Thymus (tissue), 11 donors: ENCODE results near the gene AMD1. TPM values are rescaled to one million over a fixed set of nuclear protein-coding genes. Genes with fewer than 3 reads are reported as not detected.

Source experiments
- DNase-seq, 9 donors: peaks; one replicate each; pipeline ENCODE4 v3.0.0-alpha.2; 2013; ENCODE audit warnings: low spot score in 9 of 9, low read depth in 6 of 9, missing footprints in 1 of 9
- H3K27ac ChIP-seq, 2 donors: one replicate each; pipeline ENCODE4 v1.5.1; 2013; ENCODE audit warnings: control low read depth in 1 of 2, low read depth in 1 of 2, low read length in 1 of 2, mild to moderate bottlenecking in 1 of 2, moderate library complexity in 1 of 2
- H3K27me3 ChIP-seq, 2 donors: one replicate each; pipeline ENCODE4 v1.5.1; 2013; ENCODE audit warnings: low read length in 1 of 2; ENCODE audit not compliant: control insufficient read depth in 2 of 2, insufficient read depth in 1 of 2
- H3K36me3 ChIP-seq, 2 donors: one replicate each; pipeline ENCODE4 v1.5.1; 2013; ENCODE audit warnings: low read length in 1 of 2, mild to moderate bottlenecking in 1 of 2, moderate library complexity in 1 of 2; ENCODE audit not compliant: control insufficient read depth in 2 of 2, insufficient read depth in 2 of 2
- H3K4me1 ChIP-seq, 2 donors: one replicate each; pipeline ENCODE4 v1.5.1; 2013; ENCODE audit warnings: low read length in 2 of 2; ENCODE audit not compliant: control insufficient read depth in 2 of 2, insufficient read depth in 2 of 2
- H3K4me3 ChIP-seq, 2 donors: one replicate each; pipeline ENCODE4 v1.5.1; 2013; ENCODE audit warnings: low read length in 2 of 2, control low read depth in 1 of 2, mild to moderate bottlenecking in 1 of 2
- H3K9me3 ChIP-seq, 2 donors: one replicate each; pipeline ENCODE4 v1.5.1; 2013; ENCODE audit warnings: low read length in 1 of 2, mild to moderate bottlenecking in 1 of 2; ENCODE audit not compliant: control insufficient read depth in 2 of 2, insufficient read depth in 1 of 2
- WGBS: extraction: QIAGEN DNeasy Blood & Tissue Kit; methylation state at CpG from one replicate; pipeline ENCODE4 v1.1.7; 2013; 5-methylcytosine and 5-hydroxymethylcytosine counted together
- polyA plus RNA-seq: library from polyadenylated mRNA; stranded (reverse); fragments of 200-250 nt; gene quantifications from one replicate; pipeline ENCODE4 v1.2.3, GENCODE V29; 2013
- total RNA-seq: library from RNA; stranded (reverse); fragments of 120-200 nt; gene quantifications from one replicate; pipeline ENCODE4 v1.2.4, GENCODE V29; 2013
- donor health status: healthy.

AMD1 gene
- total and polyA plus RNA-seq, 2 donors, result 51.9 to 61.4 TPM

- Histone ChIP-seq H3K27ac (no peak overlapping the region), H3K36me3 (no peaks in the 10 kb centered on the region), H3K9me3 (no peaks in the 10 kb centered on the region), H3K4me1 (no peaks in the 10 kb centered on the region), H3K27me3 (no peaks in the 10 kb centered on the region), H3K4me3 (no peak overlapping the region)
- DNase-seq, result no peak
- 97% methylated on average over 4 of the region's 4 CpGs for WGBS
Measured at GRCh38 chr6:110849781-110850180, 24.8 kb upstream of the AMD1 start.

GRCh38 chr6:110852773-110853172, 21.8 kb upstream of the AMD1 start:
- no peak for DNase-seq
- 96% methylated on average over 2 of the region's 2 CpGs for WGBS

GRCh38 chr6:110853754-110854477, 20.7 kb upstream of the AMD1 start:
- 96% methylated on average over 5 of the region's 5 CpGs for WGBS
- H3K36me3 ChIP-seq, result no peaks in the 10 kb centered on the region

More at GRCh38 chr6:110852773-110853172, 21.8 kb upstream of the AMD1 start:
- Histone ChIP-seq H3K27me3 (no peaks in the 10 kb centered on the region), H3K36me3 (no peaks in the 10 kb centered on the region), H3K9me3 (no peaks in the 10 kb centered on the region), H3K27ac (no peak overlapping the region), H3K4me3 (no peak overlapping the region), H3K4me1 (no peaks in the 10 kb centered on the region)

GRCh38 chr6:110856296-110856695, 18.3 kb upstream of the AMD1 start:
- H3K9me3 ChIP-seq, result peaks cover 0 to 3% of the 10 kb centered on the region in 2 donors
- no peak for DNase-seq
- H3K4me1 ChIP-seq, result peaks cover 8 to 14% of the 10 kb centered on the region in 2 donors
- WGBS, result 96% methylated on average over 3 of the region's 3 CpGs
- H3K4me3 ChIP-seq, result no peak overlapping the region
- H3K36me3 ChIP-seq, result no peaks in the 10 kb centered on the region
- H3K27ac ChIP-seq, result no peak overlapping the region
- H3K27me3 ChIP-seq, result no peaks in the 10 kb centered on the region

More at GRCh38 chr6:110853754-110854477, 20.7 kb upstream of the AMD1 start:
- no peak for DNase-seq
- no peaks in the 10 kb centered on the region for H3K27me3 ChIP-seq
- H3K27ac ChIP-seq, result no peak overlapping the region
- H3K4me1 ChIP-seq, result peaks cover 0 to 2% of the 10 kb centered on the region in 2 donors
- H3K9me3 ChIP-seq, result peaks cover 0 to 2% of the 10 kb centered on the region in 2 donors
- no peak overlapping the region for H3K4me3 ChIP-seq

GRCh38 chr6:110858016-110858415, 16.6 kb upstream of the AMD1 start:
- H3K9me3 ChIP-seq, result peaks cover 0 to 3% of the 10 kb centered on the region in 2 donors
- no peak overlapping the region for H3K27ac ChIP-seq
- H3K36me3 ChIP-seq, result no peaks in the 10 kb centered on the region
- no peak for DNase-seq
- no peaks in the 10 kb centered on the region for H3K27me3 ChIP-seq
- H3K4me3 ChIP-seq, result no peak overlapping the region
- peaks cover 8 to 14% of the 10 kb centered on the region in 2 donors for H3K4me1 ChIP-seq
- WGBS, result 98% methylated on average over 21 of the region's 21 CpGs

- Histone ChIP-seq H3K36me3 (no peaks in the 10 kb centered on the region), H3K9me3 (peaks cover 0 to 3% of the 10 kb centered on the region in 2 donors), H3K4me1 (peaks cover 8 to 14% of the 10 kb centered on the region in 2 donors), H3K27ac (no peak overlapping the region), H3K4me3 (no peak overlapping the region), H3K27me3 (no peaks in the 10 kb centered on the region)
- 96% methylated on average over 31 of the region's 31 CpGs for WGBS
- DNase-seq, result no peak
Measured at GRCh38 chr6:110858562-110859214, 15.9 kb upstream of the AMD1 start.

GRCh38 chr6:110859335-110859792, 15.2 kb upstream of the AMD1 start:
- Histone ChIP-seq H3K9me3 (peaks cover 0 to 3% of the 10 kb centered on the region in 2 donors), H3K36me3 (no peaks in the 10 kb centered on the region), H3K4me3 (peak overlapping the region in 1 of 2 donors; percentile 27), H3K27ac (no peak overlapping the region), H3K4me1 (peaks cover 8 to 14% of the 10 kb centered on the region in 2 donors), H3K27me3 (no peaks in the 10 kb centered on the region)
- DNase-seq, result peak in 1 of 9 donors; percentile 52
- WGBS, result 24% methylated on average over 12 of the region's 12 CpGs

- no peak overlapping the region for H3K27ac ChIP-seq
- no peaks in the 10 kb centered on the region for H3K27me3 ChIP-seq
- no peak for DNase-seq
- peaks cover 0 to 13% of the 10 kb centered on the region in 2 donors for H3K4me1 ChIP-seq
- no peaks in the 10 kb centered on the region for H3K9me3 ChIP-seq
- WGBS, result 92% methylated on average over 2 of the region's 2 CpGs
- no peak overlapping the region for H3K4me3 ChIP-seq
- no peaks in the 10 kb centered on the region for H3K36me3 ChIP-seq
Measured at GRCh38 chr6:110864824-110865223, 9.8 kb upstream of the AMD1 start.

- Histone ChIP-seq H3K27ac (peak overlapping the region; percentile 87 to 94), H3K4me3 (peak overlapping the region; percentile 85 to 88), H3K4me1 (peaks cover 14 to 21% of the 10 kb centered on the region in 2 donors), H3K27me3 (no peaks in the 10 kb centered on the region), H3K9me3 (peaks cover 0 to 3% of the 10 kb centered on the region in 2 donors), H3K36me3 (no peaks in the 10 kb centered on the region)
- under 1% methylated on average over 60 of the region's 60 CpGs for WGBS
- DNase-seq, result peak in 7 of 9 donors; percentile 53 to 84 (median 62)
Measured at GRCh38 chr6:110874880-110875547, 429 bp downstream of the AMD1 start.
